H1 (cell line): Measurements from ENCODE around the gene POU3F2. TPM values are rescaled to one million over a fixed set of nuclear protein-coding genes. Genes with fewer than 3 reads are reported as not detected.

Source experiments
- CTCF ChIA-PET: fragments of 300-600 bp; sonication (Branson Sonifier 250); formaldehyde crosslinking; loops from one replicate; lab custom pipeline; 2021; ENCODE audit not compliant: partially characterized antibody; lab: Charles Lee
- POLR2A ChIA-PET: fragments of 300-600 bp; sonication (Branson Sonifier 250); formaldehyde crosslinking; loops from one replicate; lab custom pipeline; 2021; ENCODE audit warnings: inconsistent platforms; ENCODE audit not compliant: partially characterized antibody; lab: Charles Lee
- DNase-seq, 2 experiments: peaks; one replicate each; pipeline versions ENCODE4 v3.0.0 to v3.0.0-alpha.2; 2010 to 2022; ENCODE audit warnings: low spot score in 2 of 2, low read depth in 1 of 2, mixed read lengths in 1 of 2
- FAIRE-seq: peaks from 2 replicates; lab custom pipeline; 2011; peaks lifted over from hg19 to GRCh38; lab: Jason Lieb, UNC
- H2AFZ ChIP-seq: 2 replicates; pipeline ENCODE4 v1.8.1; 2012; ENCODE audit warnings: low read length, inconsistent platforms
- H2AK5ac ChIP-seq: 2 replicates; pipeline ENCODE4 v1.6.1; 2013; ENCODE audit warnings: low read depth, low read length
- H2BK120ac ChIP-seq: replicated peaks from 2 replicates; pipeline ENCODE3; 2013; ENCODE audit warnings: low read depth, low read length, inconsistent platforms
- H2BK12ac ChIP-seq: 2 replicates; pipeline ENCODE4 v1.6.1; 2013; ENCODE audit warnings: low read depth, low read length
- H2BK15ac ChIP-seq: 2 replicates; pipeline ENCODE4 v1.6.1; 2013; ENCODE audit warnings: low read length
- H2BK20ac ChIP-seq: 2 replicates; pipeline ENCODE4 v1.6.1; 2013; ENCODE audit warnings: low read length
- H2BK5ac ChIP-seq: 2 replicates; pipeline ENCODE4 v1.6.1; 2013; ENCODE audit warnings: low read depth, low read length
- H3K14ac ChIP-seq: 2 replicates; pipeline ENCODE4 v1.6.1; 2013; ENCODE audit warnings: inconsistent platforms; ENCODE audit not compliant: insufficient read length
- H3K18ac ChIP-seq: 2 replicates; pipeline ENCODE4 v1.6.1; 2013; ENCODE audit warnings: low read length; ENCODE audit errors: extremely low read depth
- H3K23ac ChIP-seq: 2 replicates; pipeline ENCODE4 v1.6.1; 2013; ENCODE audit warnings: inconsistent platforms; ENCODE audit not compliant: insufficient read length
- H3K23me2 ChIP-seq: 2 replicates; pipeline ENCODE4 v1.6.1; 2013; ENCODE audit warnings: low read depth, low read length
- H3K27ac ChIP-seq: 2 replicates; pipeline ENCODE4 v1.6.1; 2011; ENCODE audit warnings: low read depth, low read length, inconsistent platforms
- H3K27me3 ChIP-seq, 4 experiments: replicated peaks in 1 of 4; 1 replicate in 1 of 4; 2 replicates in 3 of 4; pipeline versions ENCODE4 v1.6.1 to v1.8.1; 2011 to 2013; ENCODE audit warnings: low read length in 3 of 4, mild to moderate bottlenecking in 3 of 4, inconsistent platforms in 2 of 4, mixed read lengths in 2 of 4, moderate library complexity in 1 of 4; ENCODE audit not compliant: control insufficient read depth in 3 of 4, insufficient read depth in 3 of 4; ENCODE audit errors: extremely low read depth in 1 of 4
- H3K36me3 ChIP-seq, 4 experiments: 2 replicates each; pipeline versions ENCODE4 v1.6.1 to v1.8.1; 2011 to 2013; ENCODE audit warnings: mild to moderate bottlenecking in 4 of 4, low read length in 3 of 4, moderate library complexity in 2 of 4, control low read depth in 1 of 4, inconsistent platforms in 1 of 4; ENCODE audit not compliant: insufficient read depth in 4 of 4, control insufficient read depth in 2 of 4
- H3K4ac ChIP-seq: replicated peaks from 2 replicates; pipeline ENCODE3; 2013; ENCODE audit warnings: low read length, low read depth, mixed read lengths, inconsistent platforms; ENCODE audit not compliant: insufficient read length
- H3K4me1 ChIP-seq, 4 experiments: replicated peaks in 1 of 4; 1 replicate in 1 of 4; 2 replicates in 3 of 4; pipeline versions ENCODE4 v1.6.1 to v1.8.1; 2011 to 2013; ENCODE audit warnings: low read length in 3 of 4, inconsistent platforms in 2 of 4, mixed read lengths in 1 of 4; ENCODE audit not compliant: insufficient read depth in 4 of 4, control insufficient read depth in 3 of 4
- H3K4me2 ChIP-seq, 2 experiments: 2 replicates each; pipeline versions ENCODE4 v1.6.1 to v1.8.1; 2011 to 2013; ENCODE audit warnings: low read depth in 2 of 2, low read length in 2 of 2, control low read depth in 1 of 2, inconsistent platforms in 1 of 2, mild to moderate bottlenecking in 1 of 2; ENCODE audit not compliant: insufficient read depth in 1 of 2
- H3K4me3 ChIP-seq, 4 experiments: fragments of 200-600, 300-600 bp in 1 of 4; sonication (generic), shearing (Covaris generic), sonication (Bioruptor Twin) in 1 of 4; 2 replicates each; pipeline versions ENCODE4 v1.5.1 to v1.8.1; 2011 to 2016; ENCODE audit warnings: low read length in 4 of 4, low read depth in 3 of 4, control low read depth in 2 of 4, inconsistent platforms in 2 of 4, mild to moderate bottlenecking in 2 of 4, mixed read lengths in 1 of 4, moderate library complexity in 1 of 4; ENCODE audit not compliant: insufficient read depth in 2 of 4; ENCODE audit errors: extremely low read depth in 1 of 4
- H3K56ac ChIP-seq: replicated peaks from 2 replicates; pipeline ENCODE3; 2013; ENCODE audit warnings: low read depth, mild to moderate bottlenecking, mixed read lengths, low read length, inconsistent platforms; ENCODE audit not compliant: insufficient read length
- H3K79me1 ChIP-seq: 2 replicates; pipeline ENCODE4 v1.6.1; 2013; ENCODE audit warnings: low read depth, low read length, control low read depth
- H3K79me2 ChIP-seq, 2 experiments: 2 replicates each; pipeline versions ENCODE4 v1.6.1 to v1.8.1; 2012 to 2013; ENCODE audit warnings: low read length in 2 of 2, mild to moderate bottlenecking in 2 of 2, inconsistent platforms in 1 of 2; ENCODE audit not compliant: insufficient read depth in 2 of 2, control insufficient read depth in 1 of 2
- H3K9ac ChIP-seq, 4 experiments: replicated peaks in 1 of 4; 1 replicate in 1 of 4; 2 replicates in 3 of 4; pipeline versions ENCODE4 v1.6.1 to v1.8.1; 2011 to 2013; ENCODE audit warnings: low read depth in 3 of 4, low read length in 3 of 4, control low read depth in 2 of 4, mild to moderate bottlenecking in 2 of 4, moderate library complexity in 2 of 4, inconsistent platforms in 1 of 4; ENCODE audit errors: extremely low read depth in 1 of 4
- H3K9me3 ChIP-seq, 2 experiments: 2 replicates each; pipeline versions ENCODE4 v1.6.1 to v1.8.1; 2012 to 2013; ENCODE audit warnings: mild to moderate bottlenecking in 2 of 2, moderate library complexity in 2 of 2, control low read depth in 1 of 2, inconsistent platforms in 1 of 2, low read depth in 1 of 2, low read length in 1 of 2, mixed read lengths in 1 of 2; ENCODE audit not compliant: insufficient read depth in 2 of 2
- H4K20me1 ChIP-seq, 2 experiments: replicated peaks in 1 of 2; 2 replicates each; pipeline versions ENCODE3 to v1.8.1; 2011 to 2013; ENCODE audit warnings: inconsistent platforms in 2 of 2, low read length in 2 of 2, mild to moderate bottlenecking in 1 of 2; ENCODE audit not compliant: insufficient read depth in 2 of 2, control insufficient read depth in 1 of 2
- H4K5ac ChIP-seq: 2 replicates; pipeline ENCODE4 v1.6.1; 2013; ENCODE audit warnings: low read length, low read depth, mixed read lengths, inconsistent platforms; ENCODE audit not compliant: insufficient read length
- H4K8ac ChIP-seq: 2 replicates; pipeline ENCODE4 v1.8.0; 2013; ENCODE audit warnings: mild to moderate bottlenecking, moderate library complexity, low read length, inconsistent platforms; ENCODE audit not compliant: insufficient read depth; ENCODE audit errors: extremely low read depth
- H4K91ac ChIP-seq: replicated peaks from 2 replicates; pipeline ENCODE3; 2013; ENCODE audit warnings: low read length, mixed read lengths, inconsistent platforms; ENCODE audit not compliant: insufficient read length
- SP2 ChIP-seq: IDR thresholded peaks from 2 replicates; pipeline ENCODE4 v1.6.1; 2012; ENCODE audit warnings: mild to moderate bottlenecking, low read length, inconsistent platforms
- SUZ12 ChIP-seq: fragments of 200-600 bp; sonication (generic); IDR thresholded peaks from 2 replicates; pipeline ENCODE4 v1.6.1; 2012; ENCODE audit warnings: mild to moderate bottlenecking, inconsistent platforms, low read length, moderate library complexity, mixed read lengths
- WGBS, 2 experiments: shearing (Covaris generic) in 1 of 2; methylation state at CpG; one replicate each; pipeline versions ENCODE4 v1.1.6 to v1.1.7; 2013 to 2015; ENCODE audit warnings: low lambda C conversion rate in 2 of 2, mixed read lengths in 2 of 2, inconsistent platforms in 1 of 2, low coverage in 1 of 2, missing lambda C conversion rate in 1 of 2; ENCODE audit not compliant: insufficient replicate concordance in 2 of 2, insufficient coverage in 1 of 2, insufficient read length in 1 of 2; ENCODE audit errors: extremely low coverage in 1 of 2, missing lambda C conversion rate in 1 of 2; 5-methylcytosine and 5-hydroxymethylcytosine counted together
- polyA plus RNA-seq, 7 experiments: library from polyadenylated mRNA; depleted of rRNA in 3 of 7; stranded (reverse) in 5 of 7; unstranded in 2 of 7; fragments of >200 nt in 5 of 7; fragments of 200-250 nt in 2 of 7; gene quantifications; 1 replicate in 5 of 7; 2 replicates in 1 of 7; 4 replicates in 1 of 7; pipeline versions ENCODE4 v1.2.1 to v1.2.3, GENCODE V29; 2011 to 2013; ENCODE audit warnings: missing spikeins in 2 of 7, mixed read lengths in 2 of 7
- total RNA-seq: library from RNA; stranded (reverse); fragmentation: NEBNext Ultra II Directional; extraction: Animal tissue kit (Norgen Biotek cat#: 25700); gene quantifications from 2 replicates; pipeline ENCODE4 v1.2.1, GENCODE V29; 2021

POU3F2 gene
- total and polyA plus RNA-seq, 2 of the 8 experiments (the other 6 are each of a cell fraction or from before 2014, with no cell fraction given): 0.09 to 0.35 TPM

DNA sequence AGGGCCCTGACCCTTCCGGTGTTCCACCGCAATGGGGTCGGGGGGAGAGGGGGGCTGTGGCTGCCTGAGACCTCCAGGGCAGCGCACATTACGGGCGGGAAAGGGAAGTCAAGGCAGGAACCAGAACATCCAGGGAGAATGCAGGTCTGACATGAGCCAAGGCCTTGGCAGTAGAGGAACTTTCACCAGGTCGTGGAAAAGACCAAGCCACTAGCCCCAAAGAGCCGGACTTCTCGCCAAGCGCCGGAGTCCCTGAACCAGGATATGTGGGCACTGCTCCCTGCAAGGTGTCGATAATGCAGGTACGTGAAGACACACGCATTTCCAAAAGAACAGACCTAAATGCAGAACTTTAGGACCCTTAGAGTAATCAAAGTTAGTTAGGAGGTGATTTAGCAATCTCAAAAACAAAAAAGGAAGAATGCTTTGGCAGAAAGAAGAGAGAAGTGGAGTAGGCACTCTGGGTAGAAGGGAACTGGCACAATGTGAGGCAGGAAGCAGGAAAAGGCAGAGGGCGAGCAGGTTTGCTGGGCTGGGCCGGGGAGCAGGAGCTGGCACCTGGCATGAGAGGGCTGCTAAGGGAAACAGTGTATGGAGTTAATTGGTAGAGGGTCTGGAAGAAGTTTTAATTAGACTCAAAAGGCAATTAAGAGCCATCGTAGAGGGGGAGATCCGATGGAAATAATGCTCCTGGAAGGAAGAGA, 14.3 kb downstream of the POU3F2 start:
- no peak overlapping the region for H3K9ac ChIP-seq
- peaks cover 2 to 6% (median 3%) of the 10 kb centered on the region in 4 experiments; a peak in 6 of 7 replicates for H3K4me1 ChIP-seq
- no peak overlapping the region for H2AFZ ChIP-seq
- H2BK5ac ChIP-seq: no peak overlapping the region
- no peak overlapping the region for H3K56ac ChIP-seq
- peaks cover 0 to 2% of the 10 kb centered on the region in 2 experiments for H4K20me1 ChIP-seq
- ChIA-PET CTCF (interaction anchor here (1.1 to 8.5 kb wide), 6 partner anchors 16 to 888 kb away, joined by 3 to 79 read pairs (median 4); partner anchors contain the start of gene POU3F2), POLR2A (no interaction called here)
- H3K27me3 ChIP-seq: peaks cover 18 to 43% (median 34%) of the 10 kb centered on the region in 4 experiments; a peak in 6 of 7 replicates
- peak overlapping the region; percentile 64 to 83 for H3K4me2 ChIP-seq
- WGBS, 2 experiments: 82% methylated on average over 14 of the region's 18 CpGs; no CpG with 5 or more reads in 1 of the 2 experiments
- peak overlapping the region; percentile 16 to 51 (median 32); a peak in 4 of 8 replicates for H3K4me3 ChIP-seq
- no peak overlapping the region for H3K23ac ChIP-seq
- no peak overlapping the region for H4K91ac ChIP-seq
- no peaks in the 10 kb centered on the region for H3K9me3 ChIP-seq
- no peak for TF ChIP-seq SP2
- TF ChIP-seq SUZ12: peak; percentile 19; the same call in 1 of the 2 replicates
- no peaks in the 10 kb centered on the region; the same call in 1 of the 2 replicates for H3K23me2 ChIP-seq
- FAIRE-seq (no peak), DNase-seq (no peak)
- H3K36me3 ChIP-seq: no peaks in the 10 kb centered on the region; a peak in 1 of 8 replicates
- peak overlapping the region; percentile 93; the same call in 1 of the 2 replicates for H4K8ac ChIP-seq
- no peaks in the 10 kb centered on the region for H3K79me2 ChIP-seq
- no peak overlapping the region for H2BK20ac ChIP-seq
- H3K79me1 ChIP-seq: no peaks in the 10 kb centered on the region
- H2BK15ac ChIP-seq: no peak overlapping the region
- no peak overlapping the region for H2BK120ac ChIP-seq
- H3K4ac ChIP-seq: no peak overlapping the region
- H2AK5ac ChIP-seq: no peak overlapping the region
- H4K5ac ChIP-seq: no peak overlapping the region
- H2BK12ac ChIP-seq: no peak overlapping the region
- no peak overlapping the region for H3K27ac ChIP-seq
- H3K18ac ChIP-seq: no peak overlapping the region
- no peak overlapping the region for H3K14ac ChIP-seq
